ENCODE results near the gene MTCL3.
A peak's percentile ranks its signal among the peaks of the same experiment; 100 is the strongest.

MTCL3 gene

DNA sequence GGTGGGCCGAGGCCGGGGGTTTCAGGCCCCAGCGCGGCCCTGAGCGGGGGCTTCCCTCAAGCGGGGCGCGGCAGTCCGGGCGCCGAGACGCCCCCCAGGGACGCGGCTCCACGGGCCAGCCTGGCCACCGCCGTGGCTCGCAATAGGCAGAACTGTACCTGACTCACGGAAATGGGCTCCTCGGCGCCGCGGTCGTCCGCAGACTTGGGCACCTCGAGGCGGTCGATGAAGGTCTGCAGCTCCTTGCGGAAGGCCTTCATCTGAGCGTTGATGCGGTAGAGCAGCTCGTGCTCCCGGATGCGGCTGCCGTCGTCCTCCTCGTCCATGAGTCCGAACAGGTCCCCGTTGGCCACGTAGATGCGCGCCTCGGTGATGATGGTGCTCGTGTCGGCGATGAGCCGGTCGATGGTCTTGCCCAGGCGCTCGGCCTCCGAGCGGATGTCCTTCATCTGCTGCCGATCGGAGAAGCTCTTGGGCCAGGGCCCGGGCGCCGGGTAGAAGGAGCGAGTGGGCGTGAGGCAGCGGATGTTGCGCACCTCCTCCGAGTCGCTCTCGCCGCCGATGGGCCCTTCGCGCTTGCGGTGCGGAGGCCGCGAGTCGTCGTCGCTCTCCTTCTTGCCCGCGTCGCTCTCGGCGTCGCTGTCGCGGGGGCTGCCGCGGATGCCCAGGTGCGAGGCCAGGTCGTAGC, 43.9 kb downstream of the MTCL3 start:
- no peak for ATAC-seq (ENCODE audit: insufficient number of reproducible peaks, low FRiP score, low read depth)
- no peaks in the 10 kb centered on the region for H3K36me3 ChIP-seq
- DNase-seq (ENCODE audit: low spot score) = no peak
- H3K4me3 ChIP-seq = no peak overlapping the region
- no peak for TF ChIP-seq CTCF (IDR thresholded peaks at IDR 0.05)
- no peaks in the 10 kb centered on the region for H3K27me3 ChIP-seq (replicated peaks; ENCODE audit: insufficient read depth)
- H3K27ac ChIP-seq = no peak overlapping the region
- H3K9me3 ChIP-seq = no peaks in the 10 kb centered on the region
- no peaks in the 10 kb centered on the region for H3K4me1 ChIP-seq (ENCODE audit: control insufficient read depth in 1 of 2, low read depth in 2 of 2)

GRCh38 chr6:127471379-127472255, 47.5 kb downstream of the MTCL3 start:
- Histone ChIP-seq H3K36me3 (no peaks in the 10 kb centered on the region), H3K4me1 (ENCODE audit: control insufficient read depth in 1 of 2, low read depth in 2 of 2) (no peaks in the 10 kb centered on the region), H3K9me3 (no peaks in the 10 kb centered on the region), H3K4me3 (no peak overlapping the region), H3K27me3 (replicated peaks; ENCODE audit: insufficient read depth) (no peaks in the 10 kb centered on the region), H3K27ac (no peak overlapping the region)
- DNase-seq (ENCODE audit: low spot score) (no peak), ATAC-seq (ENCODE audit: insufficient number of reproducible peaks, low FRiP score, low read depth) (no peak)
- no peak for TF ChIP-seq CTCF (IDR thresholded peaks at IDR 0.05)

- no peaks in the 10 kb centered on the region for H3K27me3 ChIP-seq (replicated peaks; ENCODE audit: insufficient read depth)
- H3K4me1 ChIP-seq (ENCODE audit: control insufficient read depth in 1 of 2, low read depth in 2 of 2) = peaks cover 11 to 15% of the 10 kb centered on the region in 2 donors
- DNase-seq (ENCODE audit: low spot score) (no peak), ATAC-seq (ENCODE audit: insufficient number of reproducible peaks, low FRiP score, low read depth) (no peak)
- TF ChIP-seq CTCF (IDR thresholded peaks at IDR 0.05) = no peak
- no peaks in the 10 kb centered on the region for H3K36me3 ChIP-seq
- H3K9me3 ChIP-seq = no peaks in the 10 kb centered on the region
- H3K4me3 ChIP-seq = no peak overlapping the region
- no peak overlapping the region for H3K27ac ChIP-seq
Observed at GRCh38 chr6:127468936-127469335, 50.2 kb downstream of the MTCL3 start.

- Histone ChIP-seq H3K36me3 (no peaks in the 10 kb centered on the region), H3K27me3 (replicated peaks; ENCODE audit: insufficient read depth) (no peaks in the 10 kb centered on the region), H3K4me1 (ENCODE audit: control insufficient read depth in 1 of 2, low read depth in 2 of 2) (peaks cover 15 to 29% of the 10 kb centered on the region in 2 donors), H3K9me3 (no peaks in the 10 kb centered on the region), H3K27ac (no peak overlapping the region), H3K4me3 (no peak overlapping the region)
- DNase-seq (ENCODE audit: low spot score) (no peak), ATAC-seq (ENCODE audit: insufficient number of reproducible peaks, low FRiP score, low read depth) (no peak)
- no peak for TF ChIP-seq CTCF (IDR thresholded peaks at IDR 0.05)
Observed at GRCh38 chr6:127466416-127466815, 52.7 kb downstream of the MTCL3 start.

- Histone ChIP-seq H3K9me3 (no peaks in the 10 kb centered on the region), H3K36me3 (no peaks in the 10 kb centered on the region), H3K27ac (peak overlapping the region; percentile 73 to 80), H3K4me1 (ENCODE audit: control insufficient read depth in 1 of 2, low read depth in 2 of 2) (peaks cover 15 to 30% of the 10 kb centered on the region in 2 donors), H3K4me3 (peak overlapping the region; percentile 16), H3K27me3 (replicated peaks; ENCODE audit: insufficient read depth) (no peaks in the 10 kb centered on the region)
- peak; percentile 77 for ATAC-seq (ENCODE audit: insufficient number of reproducible peaks, low FRiP score, low read depth)
- TF ChIP-seq CTCF (IDR thresholded peaks at IDR 0.05) = peak; percentile 77
- no peak for DNase-seq (ENCODE audit: low spot score)
Observed at GRCh38 chr6:127464881-127465459, 54.2 kb downstream of the MTCL3 start.

Measured in thoracic aorta (tissue), 2 donors.